Thyroid gland (tissue), 4 donors: ENCODE measurements around the gene MIDN. TPM values are rescaled to one million over a fixed set of nuclear protein-coding genes. Genes with fewer than 3 reads are reported as not detected.
A peak's percentile ranks its signal among the peaks of the same experiment; 100 is the strongest.

Source experiments
- DNase-seq, 2 donors: peaks; one replicate each; pipeline ENCODE4 v3.0.0-alpha.2; 2019
- H3K27ac ChIP-seq, 3 donors: fragments of 200-600 bp; sonication (generic); 1 replicate in 2 of 3; 2 replicates in 1 of 3; pipeline ENCODE4 v1.5.1; 2016 to 2019; ENCODE audit warnings: mild to moderate bottlenecking in 1 of 3, moderate library complexity in 1 of 3
- H3K27me3 ChIP-seq: fragments of 200-600 bp; sonication (generic); one replicate; pipeline ENCODE4 v1.5.1; 2019
- H3K36me3 ChIP-seq, 2 donors: fragments of 200-600 bp; sonication (generic); one replicate each; pipeline ENCODE4 v1.5.1; 2016 to 2019
- H3K4me1 ChIP-seq, 2 donors: fragments of 200-600 bp; sonication (generic); one replicate each; pipeline ENCODE4 v1.5.1; 2017 to 2019
- H3K4me3 ChIP-seq, 3 donors: fragments of 200-600 bp; sonication (generic); replicated peaks in 1 of 3; 1 replicate in 2 of 3; 2 replicates in 1 of 3; pipeline ENCODE4 v1.5.1; 2016; ENCODE audit warnings: mild to moderate bottlenecking in 1 of 3
- H3K9me3 ChIP-seq: fragments of 200-600 bp; sonication (generic); one replicate; pipeline ENCODE4 v1.5.1; 2017
- POLR2A ChIP-seq, 2 donors: fragments of 450-650 bp; IDR thresholded peaks; one replicate each; pipeline ENCODE4 v1.6.1; 2017; ENCODE audit warnings: antibody characterized with exemption in 2 of 2, mild to moderate bottlenecking in 2 of 2, moderate library complexity in 1 of 2
- WGBS, 2 donors: methylation state at CpG; one replicate each; pipeline ENCODE4 v1.1.5; 2017; 5-methylcytosine and 5-hydroxymethylcytosine counted together
- intact Hi-C: fragments of 100-400 bp; cut with DNase I; formaldehyde crosslinking; loops from one replicate; pipeline ENCODE4 v1.15.1; 2023
- total RNA-seq, 4 donors: library from RNA; depleted of rRNA; stranded (reverse); fragments of >200 nt; gene quantifications; one replicate each; pipeline ENCODE4 v1.2.3, GENCODE V29; 2016
- TF ChIP-seq, protein P1 (sequence below), 6 experiments: fragments of 200-600 bp in 3 of 6; fragments of 450-650 bp in 3 of 6; sonication (generic) in 3 of 6; IDR thresholded peaks; one replicate each; pipeline ENCODE4 v1.5.1; 2016 to 2019; ENCODE audit warnings: antibody characterized with exemption in 6 of 6, mild to moderate bottlenecking in 2 of 6, inconsistent platforms in 1 of 6, moderate library complexity in 1 of 6

MIDN gene
- total RNA-seq, 4 donors from 2014 or later: 16.2 to 89.2 (median 17.9) TPM

GRCh38 chr19:1259206-1259875 is 11.0 kb downstream of the MIDN start:
- Histone ChIP-seq H3K4me3 (no peak overlapping the region), H3K27me3 (no peaks in the 10 kb centered on the region), H3K27ac (peak overlapping the region; percentile 91 to 97 (median 96)), H3K4me1 (peaks cover 32 to 81% of the 10 kb centered on the region in 2 donors), H3K9me3 (no peaks in the 10 kb centered on the region), H3K36me3 (peaks cover 34 to 45% of the 10 kb centered on the region in 2 donors)
- intact Hi-C loops: no loop called here
- WGBS, 2 donors: 55 to 60% methylated on average over 14 to 16 of the region's 17 CpGs
- TF ChIP-seq, protein P1, sequence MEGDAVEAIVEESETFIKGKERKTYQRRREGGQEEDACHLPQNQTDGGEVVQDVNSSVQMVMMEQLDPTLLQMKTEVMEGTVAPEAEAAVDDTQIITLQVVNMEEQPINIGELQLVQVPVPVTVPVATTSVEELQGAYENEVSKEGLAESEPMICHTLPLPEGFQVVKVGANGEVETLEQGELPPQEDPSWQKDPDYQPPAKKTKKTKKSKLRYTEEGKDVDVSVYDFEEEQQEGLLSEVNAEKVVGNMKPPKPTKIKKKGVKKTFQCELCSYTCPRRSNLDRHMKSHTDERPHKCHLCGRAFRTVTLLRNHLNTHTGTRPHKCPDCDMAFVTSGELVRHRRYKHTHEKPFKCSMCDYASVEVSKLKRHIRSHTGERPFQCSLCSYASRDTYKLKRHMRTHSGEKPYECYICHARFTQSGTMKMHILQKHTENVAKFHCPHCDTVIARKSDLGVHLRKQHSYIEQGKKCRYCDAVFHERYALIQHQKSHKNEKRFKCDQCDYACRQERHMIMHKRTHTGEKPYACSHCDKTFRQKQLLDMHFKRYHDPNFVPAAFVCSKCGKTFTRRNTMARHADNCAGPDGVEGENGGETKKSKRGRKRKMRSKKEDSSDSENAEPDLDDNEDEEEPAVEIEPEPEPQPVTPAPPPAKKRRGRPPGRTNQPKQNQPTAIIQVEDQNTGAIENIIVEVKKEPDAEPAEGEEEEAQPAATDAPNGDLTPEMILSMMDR (IDR thresholded peaks at IDR 0.05): no peak
- TF ChIP-seq POLR2A (IDR thresholded peaks at IDR 0.05): no peak
- DNase-seq: peak; percentile 38 to 50

DNA sequence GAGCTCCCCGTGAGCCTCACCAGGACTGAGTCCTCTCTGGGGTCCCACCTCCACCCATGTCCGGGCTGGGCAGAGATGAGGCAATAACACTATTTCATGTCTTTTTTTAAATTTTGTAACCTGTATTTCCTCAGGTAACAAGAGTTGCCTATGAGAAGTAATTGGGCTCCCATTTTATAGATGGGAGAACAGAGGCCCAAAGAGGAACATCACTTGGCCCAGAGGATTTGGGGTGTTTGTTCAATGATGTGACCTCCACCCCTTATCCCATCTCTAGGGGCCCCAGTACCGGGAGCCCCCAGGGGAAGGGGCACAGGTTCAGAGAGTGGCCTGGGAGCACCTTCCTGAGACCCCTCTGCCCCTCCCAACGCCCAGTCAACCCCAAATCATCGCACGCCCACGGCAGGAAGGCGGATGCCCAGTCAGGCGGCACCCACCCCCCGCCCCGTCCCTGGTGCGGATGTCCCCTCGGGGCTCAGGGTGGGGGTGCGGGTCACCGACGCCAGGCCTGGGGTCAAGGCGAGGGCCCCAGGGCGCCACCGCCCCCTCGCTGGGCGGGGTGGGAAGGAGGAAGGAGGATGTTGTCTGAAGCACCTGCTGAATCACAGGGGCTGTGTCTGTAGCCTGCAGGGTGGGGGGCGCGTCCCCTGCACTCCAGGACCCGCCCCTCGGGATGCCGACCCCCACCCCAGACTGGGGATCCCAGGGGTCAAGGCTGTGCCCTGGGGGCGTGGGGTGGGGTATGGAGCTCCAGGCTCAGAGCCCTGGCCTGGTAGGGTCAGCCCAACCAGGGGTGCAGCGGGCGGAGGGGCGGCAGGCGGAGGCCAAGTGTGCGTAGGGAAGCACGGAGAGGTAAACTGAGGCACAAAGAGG is 11.7 kb downstream of the MIDN start:
- WGBS, 2 donors: 24 to 44% methylated on average over 7 to 10 of the region's 33 CpGs

DNA sequence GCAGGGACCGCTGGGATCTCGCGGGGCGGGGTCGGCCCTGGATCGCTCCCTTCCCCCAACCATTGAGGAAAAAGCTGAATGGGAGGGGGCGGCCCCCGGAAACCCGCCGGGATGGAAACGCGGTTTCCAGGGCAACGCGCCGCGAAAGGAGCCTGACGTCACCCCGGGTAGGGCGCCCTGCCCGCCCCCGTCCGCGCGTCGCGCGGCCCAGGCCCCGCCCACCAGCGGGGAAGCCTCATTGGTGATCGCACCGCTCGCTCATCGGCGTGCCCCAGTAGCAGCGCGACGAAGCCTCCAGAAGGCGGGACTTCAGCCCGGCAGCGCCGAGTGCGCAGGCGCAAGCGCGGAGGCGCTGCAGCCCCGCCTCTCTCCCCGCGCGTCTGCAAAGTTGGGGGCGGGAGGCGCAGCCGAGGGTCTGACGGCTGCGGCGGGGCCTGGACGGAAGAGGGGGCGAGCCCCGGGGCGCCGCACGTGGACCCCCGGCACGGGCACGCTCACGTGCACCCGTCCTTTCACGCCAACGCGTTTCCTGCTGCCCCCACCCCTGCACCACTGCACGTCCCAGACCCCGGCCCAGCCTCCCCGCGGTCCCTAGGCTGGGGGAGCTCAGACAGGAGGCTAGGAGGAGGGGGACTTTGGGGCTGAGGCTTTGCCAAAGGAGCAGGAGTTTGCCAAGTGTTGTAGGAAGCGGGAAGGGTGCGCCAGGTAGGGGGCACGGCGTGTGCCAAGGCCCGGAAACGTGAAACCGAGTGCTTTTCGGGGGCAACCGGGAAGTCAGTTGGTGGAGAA is 12.6 kb downstream of the MIDN start:
- Histone ChIP-seq H3K4me3 (peak overlapping the region in 2 of 3 donors; percentile 49 to 71), H3K4me1 (peaks cover 40 to 77% of the 10 kb centered on the region in 2 donors), H3K27me3 (no peaks in the 10 kb centered on the region), H3K27ac (peak overlapping the region; percentile 95 to 97 (median 96)), H3K36me3 (peaks cover 18 to 29% of the 10 kb centered on the region in 2 donors), H3K9me3 (no peaks in the 10 kb centered on the region)
- intact Hi-C loops: no loop called here
- TF ChIP-seq POLR2A (IDR thresholded peaks at IDR 0.05): peak; percentile 15 to 88
- TF ChIP-seq, protein P1 (IDR thresholded peaks at IDR 0.05): no peak
- DNase-seq: peak; percentile 95 to 96
- WGBS, 2 donors: 1% methylated on average over 9 to 52 of the region's 83 CpGs

More for the DNA sequence above, 11.7 kb downstream of the MIDN start:
- Histone ChIP-seq H3K36me3 (peaks cover 26 to 37% of the 10 kb centered on the region in 2 donors), H3K9me3 (no peaks in the 10 kb centered on the region), H3K27me3 (no peaks in the 10 kb centered on the region), H3K27ac (peak overlapping the region; percentile 91 to 97 (median 96)), H3K4me3 (peak overlapping the region in 1 of 3 donors; percentile 71), H3K4me1 (peaks cover 32 to 77% of the 10 kb centered on the region in 2 donors)
- TF ChIP-seq POLR2A (IDR thresholded peaks at IDR 0.05): no peak
- TF ChIP-seq, protein P1 (IDR thresholded peaks at IDR 0.05): no peak
- DNase-seq: no peak
- intact Hi-C loops: no loop called here

DNA sequence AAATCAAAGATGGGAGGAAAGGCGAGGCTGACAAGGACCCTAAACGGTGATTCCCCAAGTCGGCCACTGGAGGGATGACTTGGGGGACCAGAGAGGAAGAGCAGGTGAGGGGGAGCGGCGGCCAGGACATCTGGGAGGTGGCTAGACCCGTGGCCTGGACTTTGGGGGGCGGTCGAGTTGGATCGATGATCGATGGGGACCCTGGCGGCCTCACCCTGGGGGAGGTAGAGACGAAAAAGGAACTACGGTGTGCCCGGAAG is 13.1 kb downstream of the MIDN start:
- H3K36me3 ChIP-seq: peaks cover 14 to 24% of the 10 kb centered on the region in 2 donors
- peak overlapping the region; percentile 95 to 97 (median 96) for H3K27ac ChIP-seq
- H3K4me3 ChIP-seq: peak overlapping the region in 1 of 3 donors; percentile 71
- no peak for DNase-seq
- H3K4me1 ChIP-seq: peaks cover 46 to 81% of the 10 kb centered on the region in 2 donors
- WGBS, 2 donors: 18 to 24% methylated on average over 14 of the region's 14 CpGs
- intact Hi-C loops: no loop called here
- TF ChIP-seq, protein P1 (IDR thresholded peaks at IDR 0.05): no peak
- no peak for TF ChIP-seq POLR2A (IDR thresholded peaks at IDR 0.05)
- no peaks in the 10 kb centered on the region for H3K9me3 ChIP-seq
- no peaks in the 10 kb centered on the region for H3K27me3 ChIP-seq
